Measurements from ENCODE around the gene CASP12.

Gene CASP12

DNA sequence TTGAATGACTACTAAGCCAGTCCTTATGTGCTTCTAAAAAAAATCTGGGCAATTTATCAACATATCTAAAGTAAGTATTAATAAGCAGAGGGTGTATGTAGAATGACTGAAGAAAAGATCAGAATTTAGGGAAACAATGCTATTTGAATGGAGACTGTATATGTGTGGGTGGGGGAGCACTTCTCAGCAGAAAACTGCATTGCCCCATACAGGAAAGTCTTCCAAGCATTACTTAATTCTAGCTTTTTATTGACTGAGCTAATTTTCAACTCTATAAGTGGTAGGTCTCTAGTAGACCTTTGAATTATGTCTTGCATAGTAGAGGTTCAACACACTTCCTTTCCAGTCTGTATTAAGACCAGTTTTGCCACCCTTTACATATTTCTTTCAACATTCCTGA, 41.7 kb downstream of the CASP12 start:
- TF ChIP-seq SNAI2 (CRISPR knock-in tag; IDR thresholded peaks at IDR 0.05) (no peak), ZFP3 (CRISPR knock-in tag; IDR thresholded peaks at IDR 0.05) (no peak), ZC3H10 (CRISPR knock-in tag; IDR thresholded peaks at IDR 0.05) (no peak), PPARA (CRISPR knock-in tag; IDR thresholded peaks at IDR 0.05; ENCODE audit: borderline replicate concordance) (no peak), BACH2 (CRISPR knock-in tag; IDR thresholded peaks at IDR 0.05; ENCODE audit: borderline replicate concordance) (no peak), RARB (CRISPR knock-in tag; IDR thresholded peaks at IDR 0.05) (no peak)
- TF ChIP-seq, protein P1, sequence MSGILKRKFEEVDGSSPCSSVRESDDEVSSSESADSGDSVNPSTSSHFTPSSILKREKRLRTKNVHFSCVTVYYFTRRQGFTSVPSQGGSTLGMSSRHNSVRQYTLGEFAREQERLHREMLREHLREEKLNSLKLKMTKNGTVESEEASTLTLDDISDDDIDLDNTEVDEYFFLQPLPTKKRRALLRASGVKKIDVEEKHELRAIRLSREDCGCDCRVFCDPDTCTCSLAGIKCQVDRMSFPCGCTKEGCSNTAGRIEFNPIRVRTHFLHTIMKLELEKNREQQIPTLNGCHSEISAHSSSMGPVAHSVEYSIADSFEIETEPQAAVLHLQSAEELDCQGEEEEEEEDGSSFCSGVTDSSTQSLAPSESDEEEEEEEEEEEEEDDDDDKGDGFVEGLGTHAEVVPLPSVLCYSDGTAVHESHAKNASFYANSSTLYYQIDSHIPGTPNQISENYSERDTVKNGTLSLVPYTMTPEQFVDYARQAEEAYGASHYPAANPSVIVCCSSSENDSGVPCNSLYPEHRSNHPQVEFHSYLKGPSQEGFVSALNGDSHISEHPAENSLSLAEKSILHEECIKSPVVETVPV (CRISPR knock-in tag; IDR thresholded peaks at IDR 0.05) = no peak
- TF ChIP-seq, protein P2, sequence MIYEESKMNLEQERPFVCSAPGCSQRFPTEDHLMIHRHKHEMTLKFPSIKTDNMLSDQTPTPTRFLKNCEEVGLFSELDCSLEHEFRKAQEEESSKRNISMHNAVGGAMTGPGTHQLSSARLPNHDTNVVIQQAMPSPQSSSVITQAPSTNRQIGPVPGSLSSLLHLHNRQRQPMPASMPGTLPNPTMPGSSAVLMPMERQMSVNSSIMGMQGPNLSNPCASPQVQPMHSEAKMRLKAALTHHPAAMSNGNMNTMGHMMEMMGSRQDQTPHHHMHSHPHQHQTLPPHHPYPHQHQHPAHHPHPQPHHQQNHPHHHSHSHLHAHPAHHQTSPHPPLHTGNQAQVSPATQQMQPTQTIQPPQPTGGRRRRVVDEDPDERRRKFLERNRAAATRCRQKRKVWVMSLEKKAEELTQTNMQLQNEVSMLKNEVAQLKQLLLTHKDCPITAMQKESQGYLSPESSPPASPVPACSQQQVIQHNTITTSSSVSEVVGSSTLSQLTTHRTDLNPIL (CRISPR knock-in tag; IDR thresholded peaks at IDR 0.05; ENCODE audit: low read depth) = no peak
- ATAC-seq = no peak

DNA sequence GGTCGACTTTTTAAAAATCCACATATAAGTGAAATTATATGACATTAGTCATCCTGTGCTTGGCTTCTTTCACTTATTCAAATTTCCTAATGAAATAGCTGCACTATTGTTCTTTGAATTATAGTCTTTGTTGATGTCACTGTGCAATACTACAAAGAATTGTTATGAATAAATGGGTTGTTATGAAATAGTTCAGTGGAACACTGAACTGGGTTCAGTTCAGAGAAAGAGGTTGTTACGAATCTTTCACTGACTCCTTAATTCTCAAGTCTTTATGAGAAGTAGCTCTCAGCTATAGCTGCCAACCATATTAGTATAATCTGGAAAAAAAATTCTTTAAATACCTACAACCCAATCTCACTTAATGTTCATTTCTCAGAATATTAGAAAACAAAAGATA, 42.3 kb downstream of the CASP12 start:
- ATAC-seq = no peak
- TF ChIP-seq ZNF565 (CRISPR knock-in tag; conservative IDR thresholded peaks at IDR 0.05; ENCODE audit: low read depth) (no peak), SNAI2 (CRISPR knock-in tag; IDR thresholded peaks at IDR 0.05) (no peak), ZC3H10 (CRISPR knock-in tag; IDR thresholded peaks at IDR 0.05) (no peak), TCF4 (CRISPR knock-in tag; IDR thresholded peaks at IDR 0.05; ENCODE audit: borderline replicate concordance) (no peak), PPARA (CRISPR knock-in tag; IDR thresholded peaks at IDR 0.05; ENCODE audit: borderline replicate concordance) (no peak), ZNF70 (CRISPR knock-in tag; IDR thresholded peaks at IDR 0.05) (no peak), ZFP3 (CRISPR knock-in tag; IDR thresholded peaks at IDR 0.05) (no peak), ESRRG (CRISPR knock-in tag; IDR thresholded peaks at IDR 0.05) (no peak), ISL1 (CRISPR knock-in tag; IDR thresholded peaks at IDR 0.05) (no peak), TOX (CRISPR knock-in tag; IDR thresholded peaks at IDR 0.05; ENCODE audit: borderline replicate concordance) (no peak), ZNF8 (CRISPR knock-in tag; IDR thresholded peaks at IDR 0.05) (no peak), CSDC2 (CRISPR knock-in tag; IDR thresholded peaks at IDR 0.05) (no peak), ZFP30 (CRISPR knock-in tag; IDR thresholded peaks at IDR 0.05) (no peak), BACH2 (CRISPR knock-in tag; IDR thresholded peaks at IDR 0.05; ENCODE audit: borderline replicate concordance) (no peak), OSR1 (CRISPR knock-in tag; IDR thresholded peaks at IDR 0.05) (no peak)
- TF ChIP-seq, protein P1 (CRISPR knock-in tag; IDR thresholded peaks at IDR 0.05) = no peak
- TF ChIP-seq, protein P3, sequence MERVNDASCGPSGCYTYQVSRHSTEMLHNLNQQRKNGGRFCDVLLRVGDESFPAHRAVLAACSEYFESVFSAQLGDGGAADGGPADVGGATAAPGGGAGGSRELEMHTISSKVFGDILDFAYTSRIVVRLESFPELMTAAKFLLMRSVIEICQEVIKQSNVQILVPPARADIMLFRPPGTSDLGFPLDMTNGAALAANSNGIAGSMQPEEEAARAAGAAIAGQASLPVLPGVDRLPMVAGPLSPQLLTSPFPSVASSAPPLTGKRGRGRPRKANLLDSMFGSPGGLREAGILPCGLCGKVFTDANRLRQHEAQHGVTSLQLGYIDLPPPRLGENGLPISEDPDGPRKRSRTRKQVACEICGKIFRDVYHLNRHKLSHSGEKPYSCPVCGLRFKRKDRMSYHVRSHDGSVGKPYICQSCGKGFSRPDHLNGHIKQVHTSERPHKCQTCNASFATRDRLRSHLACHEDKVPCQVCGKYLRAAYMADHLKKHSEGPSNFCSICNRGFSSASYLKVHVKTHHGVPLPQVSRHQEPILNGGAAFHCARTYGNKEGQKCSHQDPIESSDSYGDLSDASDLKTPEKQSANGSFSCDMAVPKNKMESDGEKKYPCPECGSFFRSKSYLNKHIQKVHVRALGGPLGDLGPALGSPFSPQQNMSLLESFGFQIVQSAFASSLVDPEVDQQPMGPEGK (CRISPR knock-in tag; IDR thresholded peaks at IDR 0.05; ENCODE audit: borderline replicate concordance) = no peak
- TF ChIP-seq, protein P2 (CRISPR knock-in tag; IDR thresholded peaks at IDR 0.05; ENCODE audit: low read depth) = no peak
- TF ChIP-seq, protein P4, sequence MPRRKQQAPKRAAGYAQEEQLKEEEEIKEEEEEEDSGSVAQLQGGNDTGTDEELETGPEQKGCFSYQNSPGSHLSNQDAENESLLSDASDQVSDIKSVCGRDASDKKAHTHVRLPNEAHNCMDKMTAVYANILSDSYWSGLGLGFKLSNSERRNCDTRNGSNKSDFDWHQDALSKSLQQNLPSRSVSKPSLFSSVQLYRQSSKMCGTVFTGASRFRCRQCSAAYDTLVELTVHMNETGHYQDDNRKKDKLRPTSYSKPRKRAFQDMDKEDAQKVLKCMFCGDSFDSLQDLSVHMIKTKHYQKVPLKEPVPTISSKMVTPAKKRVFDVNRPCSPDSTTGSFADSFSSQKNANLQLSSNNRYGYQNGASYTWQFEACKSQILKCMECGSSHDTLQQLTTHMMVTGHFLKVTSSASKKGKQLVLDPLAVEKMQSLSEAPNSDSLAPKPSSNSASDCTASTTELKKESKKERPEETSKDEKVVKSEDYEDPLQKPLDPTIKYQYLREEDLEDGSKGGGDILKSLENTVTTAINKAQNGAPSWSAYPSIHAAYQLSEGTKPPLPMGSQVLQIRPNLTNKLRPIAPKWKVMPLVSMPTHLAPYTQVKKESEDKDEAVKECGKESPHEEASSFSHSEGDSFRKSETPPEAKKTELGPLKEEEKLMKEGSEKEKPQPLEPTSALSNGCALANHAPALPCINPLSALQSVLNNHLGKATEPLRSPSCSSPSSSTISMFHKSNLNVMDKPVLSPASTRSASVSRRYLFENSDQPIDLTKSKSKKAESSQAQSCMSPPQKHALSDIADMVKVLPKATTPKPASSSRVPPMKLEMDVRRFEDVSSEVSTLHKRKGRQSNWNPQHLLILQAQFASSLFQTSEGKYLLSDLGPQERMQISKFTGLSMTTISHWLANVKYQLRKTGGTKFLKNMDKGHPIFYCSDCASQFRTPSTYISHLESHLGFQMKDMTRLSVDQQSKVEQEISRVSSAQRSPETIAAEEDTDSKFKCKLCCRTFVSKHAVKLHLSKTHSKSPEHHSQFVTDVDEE (CRISPR knock-in tag; IDR thresholded peaks at IDR 0.05) = no peak
- TF ChIP-seq, protein P5, sequence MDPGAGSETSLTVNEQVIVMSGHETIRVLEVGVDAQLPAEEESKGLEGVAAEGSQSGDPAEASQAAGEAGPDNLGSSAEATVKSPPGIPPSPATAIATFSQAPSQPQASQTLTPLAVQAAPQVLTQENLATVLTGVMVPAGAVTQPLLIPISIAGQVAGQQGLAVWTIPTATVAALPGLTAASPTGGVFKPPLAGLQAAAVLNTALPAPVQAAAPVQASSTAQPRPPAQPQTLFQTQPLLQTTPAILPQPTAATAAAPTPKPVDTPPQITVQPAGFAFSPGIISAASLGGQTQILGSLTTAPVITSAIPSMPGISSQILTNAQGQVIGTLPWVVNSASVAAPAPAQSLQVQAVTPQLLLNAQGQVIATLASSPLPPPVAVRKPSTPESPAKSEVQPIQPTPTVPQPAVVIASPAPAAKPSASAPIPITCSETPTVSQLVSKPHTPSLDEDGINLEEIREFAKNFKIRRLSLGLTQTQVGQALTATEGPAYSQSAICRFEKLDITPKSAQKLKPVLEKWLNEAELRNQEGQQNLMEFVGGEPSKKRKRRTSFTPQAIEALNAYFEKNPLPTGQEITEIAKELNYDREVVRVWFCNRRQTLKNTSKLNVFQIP (CRISPR knock-in tag; IDR thresholded peaks at IDR 0.05; ENCODE audit: borderline replicate concordance, low read depth) = no peak

Measured in SK-N-SH treated with all-trans-retinoic acid at 6 μM for 48 hours (cell line).